Parathyroid adenoma (tissue), 2 donors: ENCODE data around the gene PARP1.

Experiments
- H2AFZ ChIP-seq: fragments of 300-600 bp; sonication (generic); one replicate; pipeline ENCODE4 v1.7.0; 2017; ENCODE audit warnings: antibody characterized with exemption, mild to moderate bottlenecking
- H3K27ac ChIP-seq: fragments of 300-600 bp; sonication (generic); one replicate; pipeline ENCODE4 v1.7.0; 2017
- H3K27me3 ChIP-seq: fragments of 300-600 bp; sonication (generic); one replicate; pipeline ENCODE4 v1.7.0; 2017; ENCODE audit warnings: low read length; ENCODE audit not compliant: control insufficient read depth, insufficient read depth
- H3K36me3 ChIP-seq: fragments of 300-600 bp; sonication (generic); one replicate; pipeline ENCODE4 v1.7.0; 2017; ENCODE audit warnings: low read length; ENCODE audit not compliant: control insufficient read depth, insufficient read depth
- H3K4me1 ChIP-seq: fragments of 300-600 bp; sonication (generic); one replicate; pipeline ENCODE4 v1.7.0; 2017; ENCODE audit warnings: control low read depth
- H3K4me2 ChIP-seq: fragments of 300-600 bp; sonication (generic); one replicate; pipeline ENCODE4 v1.7.0; 2017; ENCODE audit warnings: low read length
- H3K4me3 ChIP-seq: fragments of 300-600 bp; sonication (generic); one replicate; pipeline ENCODE4 v1.7.0; 2017; ENCODE audit warnings: low read depth, low read length
- H3K79me2 ChIP-seq: fragments of 300-600 bp; sonication (generic); one replicate; pipeline ENCODE4 v1.7.0; 2017; ENCODE audit warnings: control low read depth
- H3K9ac ChIP-seq: fragments of 300-600 bp; sonication (generic); one replicate; pipeline ENCODE4 v1.7.0; 2017; ENCODE audit warnings: mild to moderate bottlenecking
- H3K9me3 ChIP-seq: fragments of 300-600 bp; sonication (generic); one replicate; pipeline ENCODE4 v1.7.0; 2017; ENCODE audit warnings: low read length; ENCODE audit not compliant: control insufficient read depth
- CTCF ChIP-seq: fragments of 300-600 bp; sonication (generic); IDR thresholded peaks from one replicate; pipeline ENCODE4 v1.7.0; 2017; ENCODE audit warnings: antibody characterized with exemption, mild to moderate bottlenecking
- donor health status: primary hyperparathyroidism.

Gene PARP1

GRCh38 chr1:226311376-226311775, 96.5 kb downstream of the PARP1 start:
- H2AFZ ChIP-seq: no peak overlapping the region
- H3K4me2 ChIP-seq: no peak overlapping the region
- H3K9me3 ChIP-seq: no peaks in the 10 kb centered on the region
- H3K9ac ChIP-seq: no peak overlapping the region
- H3K27ac ChIP-seq: no peak overlapping the region
- no peak for TF ChIP-seq CTCF
- H3K79me2 ChIP-seq: no peaks in the 10 kb centered on the region
- H3K27me3 ChIP-seq: no peaks in the 10 kb centered on the region
- H3K4me1 ChIP-seq: no peaks in the 10 kb centered on the region
- H3K36me3 ChIP-seq: no peaks in the 10 kb centered on the region
- H3K4me3 ChIP-seq: no peak overlapping the region
